Bone marrow (tissue), 2 donors: Measurements from ENCODE around the gene MMRN2.
A peak's percentile ranks its signal among the peaks of the same experiment; 100 is the strongest.

Experiments used
- DNase-seq, 2 donors: peaks; one replicate each; lab custom pipeline; 2025; lab: John Stamatoyannopoulos, UW

MMRN2 gene

GRCh38 chr10:86888585-86889381 lies 68.6 kb downstream of the MMRN2 start:
- DNase-seq: peak in 1 of 2 donors; percentile 95
